PC-9 (cell line): ENCODE results near the gene ATP6V1G3. TPM values are rescaled to one million over a fixed set of nuclear protein-coding genes. Genes with fewer than 3 reads are reported as not detected.
"Not testable (repeated sequence)": the region's sequence is repeated elsewhere in the genome, so short reads cannot be mapped to it uniquely, and the experiment has no call there.

ENCODE experiments used
- Bru-seq: library from RNA; stranded (reverse); fragments of 400-500 nt; gene quantifications from one replicate; lab custom pipeline; 2021; lab: Mats Ljungman, UMichigan
- BruChase-seq, 2 experiments: library from RNA; stranded (reverse); fragments of 400-500 nt; gene quantifications; one replicate each; lab custom pipeline; 2021; lab: Mats Ljungman, UMichigan
- BruUV-seq: library from RNA; stranded (reverse); fragments of 400-500 nt; replicated peaks from 2 replicates; lab custom pipeline; 2021; lab: Mats Ljungman, UMichigan
- CTCF ChIA-PET: fragments of 300-600 bp; sonication (Branson Sonifier 250); formaldehyde crosslinking; loops from one replicate; lab custom pipeline; 2022; ENCODE audit warnings: antibody characterized with exemption; lab: Charles Lee
- POLR2A ChIA-PET: fragments of 300-600 bp; sonication (Branson Sonifier 250); formaldehyde crosslinking; loops from one replicate; lab custom pipeline; 2022; ENCODE audit warnings: antibody characterized with exemption; ENCODE audit not compliant: unreplicated experiment; lab: Charles Lee
- DNase-seq, 2 experiments: peaks; one replicate each; pipeline versions ENCODE4 v3.0.0 to v3.0.0-alpha.2; 2015 to 2022; ENCODE audit warnings: mixed read lengths in 1 of 2
- H2AFZ ChIP-seq: fragments of 200-600 bp; sonication (generic); 2 replicates; pipeline ENCODE4 v1.8.1; 2017; ENCODE audit warnings: antibody characterized with exemption
- H3F3A ChIP-seq: fragments of 200-600 bp; sonication (generic); 2 replicates; pipeline ENCODE4 v1.8.1; 2017; ENCODE audit warnings: antibody characterized with exemption, mild to moderate bottlenecking, low read depth; ENCODE audit not compliant: insufficient read depth
- H3K27ac ChIP-seq: fragments of 200-600 bp; sonication (generic); 2 replicates; pipeline ENCODE4 v1.6.1; 2016; ENCODE audit warnings: mixed run types
- H3K27me3 ChIP-seq: fragments of 200-600 bp; sonication (generic); 2 replicates; pipeline ENCODE4 v1.6.1; 2016; ENCODE audit warnings: low read depth, mixed run types; ENCODE audit not compliant: insufficient read depth
- H3K36me3 ChIP-seq: fragments of 200-600 bp; sonication (generic); 2 replicates; pipeline ENCODE4 v1.6.1; 2016; ENCODE audit warnings: low read depth, mixed run types
- H3K4me1 ChIP-seq: fragments of 200-600 bp; sonication (generic); replicated peaks from 2 replicates; pipeline ENCODE4 v1.6.1; 2016; ENCODE audit warnings: mixed run types; ENCODE audit not compliant: insufficient read depth
- H3K4me2 ChIP-seq: fragments of 200-600 bp; sonication (generic); 2 replicates; pipeline ENCODE4 v1.6.1; 2017; ENCODE audit warnings: mixed run types
- H3K4me3 ChIP-seq: fragments of 200-600 bp; sonication (generic); 2 replicates; pipeline ENCODE4 v1.6.1; 2016; ENCODE audit warnings: mixed run types
- H3K79me2 ChIP-seq: fragments of 200-600 bp; sonication (generic); 2 replicates; pipeline ENCODE4 v1.6.1; 2017; ENCODE audit warnings: low read depth, mixed run types
- H3K9me2 ChIP-seq: fragments of 200-600 bp; sonication (generic); 2 replicates; pipeline ENCODE4 v1.8.1; 2017; ENCODE audit warnings: mild to moderate bottlenecking; ENCODE audit not compliant: insufficient read depth
- H3K9me3 ChIP-seq: fragments of 200-600 bp; sonication (generic); 2 replicates; pipeline ENCODE4 v1.8.1; 2016; ENCODE audit warnings: low read depth; ENCODE audit not compliant: insufficient read depth
- H4K20me1 ChIP-seq: fragments of 200-600 bp; sonication (generic); 2 replicates; pipeline ENCODE4 v1.8.1; 2017; ENCODE audit not compliant: insufficient read depth
- EZH2 ChIP-seq: fragments of 200-600 bp; sonication (generic); IDR thresholded peaks from 2 replicates; pipeline ENCODE4 v1.8.0; 2017; ENCODE audit warnings: antibody characterized with exemption, low read depth
- intact Hi-C: fragments of 100-400 bp; cut with micrococcal nuclease; formaldehyde crosslinking; loops from one replicate; pipeline ENCODE4 v1.10.0; 2022; ENCODE audit not compliant: unreplicated experiment
- long read RNA-seq: library from polyadenylated mRNA; stranded (forward); transcript quantifications from one replicate; pipeline ENCODE4 v2.0.0, GENCODE V29; 2022
- total RNA-seq: library from RNA; stranded (reverse); gene quantifications from 2 replicates; pipeline ENCODE4 v1.2.3, GENCODE V29; 2021
- TF ChIP-seq, protein P1 (sequence below): fragments of 200-600 bp; sonication (generic); conservative IDR thresholded peaks from 2 replicates; pipeline ENCODE4 v1.6.1; 2017; ENCODE audit warnings: mixed run types, antibody characterized with exemption, mild to moderate bottlenecking, moderate library complexity

The ATP6V1G3 gene, protein sequence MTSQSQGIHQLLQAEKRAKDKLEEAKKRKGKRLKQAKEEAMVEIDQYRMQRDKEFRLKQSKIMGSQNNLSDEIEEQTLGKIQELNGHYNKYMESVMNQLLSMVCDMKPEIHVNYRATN
- total RNA-seq, result not detected in 2 replicates
- Bru-seq, nascent RNA, result percentile 5 among the genes with signal in this experiment
- not detected for BruChase-seq, experiment 1, labeled RNA remaining after a 2-hour chase
- not detected for BruChase-seq, experiment 2, labeled RNA remaining after a 6-hour chase
- long read RNA-seq, result 0 reads

- no peak within 1 kb of the TSS for H3K4me3 ChIP-seq
- no TSS peak for BruUV-seq
These were observed at the start of gene ATP6V1G3 for GRCh38 chr1:198540580-198540979. TSS of gene ATP6V1G3 (minus strand) at chr1:198540680. CDS start at chr1:198540650, 30 bp downstream.

GRCh38 chr1:198588845-198589244 lies 48.4 kb upstream of the ATP6V1G3 start:
- intact Hi-C loops, result no loop called here
- no TSS peak for BruUV-seq
- POLR2A ChIA-PET, result no interaction called here
- no peaks in the 10 kb centered on the region for H3K9me2 ChIP-seq
- no peaks in the 10 kb centered on the region for H3K4me1 ChIP-seq
- peaks cover 12% of the 10 kb centered on the region; the same call in 1 of the 2 replicates for H3K9me3 ChIP-seq
- H3F3A ChIP-seq, result no peaks in the 10 kb centered on the region
- H2AFZ ChIP-seq, result no peak overlapping the region
- no peak for DNase-seq
- no peaks in the 10 kb centered on the region for H3K36me3 ChIP-seq
- H3K79me2 ChIP-seq, result no peaks in the 10 kb centered on the region
- CTCF ChIA-PET, result no interaction called here
- no peak for TF ChIP-seq EZH2
- TF ChIP-seq, protein P1, sequence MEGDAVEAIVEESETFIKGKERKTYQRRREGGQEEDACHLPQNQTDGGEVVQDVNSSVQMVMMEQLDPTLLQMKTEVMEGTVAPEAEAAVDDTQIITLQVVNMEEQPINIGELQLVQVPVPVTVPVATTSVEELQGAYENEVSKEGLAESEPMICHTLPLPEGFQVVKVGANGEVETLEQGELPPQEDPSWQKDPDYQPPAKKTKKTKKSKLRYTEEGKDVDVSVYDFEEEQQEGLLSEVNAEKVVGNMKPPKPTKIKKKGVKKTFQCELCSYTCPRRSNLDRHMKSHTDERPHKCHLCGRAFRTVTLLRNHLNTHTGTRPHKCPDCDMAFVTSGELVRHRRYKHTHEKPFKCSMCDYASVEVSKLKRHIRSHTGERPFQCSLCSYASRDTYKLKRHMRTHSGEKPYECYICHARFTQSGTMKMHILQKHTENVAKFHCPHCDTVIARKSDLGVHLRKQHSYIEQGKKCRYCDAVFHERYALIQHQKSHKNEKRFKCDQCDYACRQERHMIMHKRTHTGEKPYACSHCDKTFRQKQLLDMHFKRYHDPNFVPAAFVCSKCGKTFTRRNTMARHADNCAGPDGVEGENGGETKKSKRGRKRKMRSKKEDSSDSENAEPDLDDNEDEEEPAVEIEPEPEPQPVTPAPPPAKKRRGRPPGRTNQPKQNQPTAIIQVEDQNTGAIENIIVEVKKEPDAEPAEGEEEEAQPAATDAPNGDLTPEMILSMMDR, result no peak
- no peak overlapping the region for H3K4me2 ChIP-seq
- no peaks in the 10 kb centered on the region for H4K20me1 ChIP-seq
- no peaks in the 10 kb centered on the region for H3K27me3 ChIP-seq
- no peak overlapping the region for H3K27ac ChIP-seq
- H3K4me3 ChIP-seq, result no peak overlapping the region

More at GRCh38 chr1:198540580-198540979, at the start of gene ATP6V1G3:
- H3F3A ChIP-seq, result no peaks in the 10 kb centered on the region
- no peak within 1 kb of the TSS for H3K4me2 ChIP-seq
- H3K27ac ChIP-seq, result no peak within 1 kb of the TSS
- H3K4me1 ChIP-seq, result no peaks in the 10 kb centered on the region
- intact Hi-C loops, result no loop called here
- H3K9me3 ChIP-seq, result no peaks in the 10 kb centered on the region
- no peak for TF ChIP-seq EZH2
- TF ChIP-seq, protein P1, result no peak
- DNase-seq, result no peak
- no peaks in the 10 kb centered on the region for H3K36me3 ChIP-seq
- H2AFZ ChIP-seq, result no peak within 1 kb of the TSS
- no peaks in the 10 kb centered on the region for H3K27me3 ChIP-seq
- no peaks in the 10 kb centered on the region for H4K20me1 ChIP-seq
- no peaks in the 10 kb centered on the region for H3K9me2 ChIP-seq
- no peaks in the 10 kb centered on the region for H3K79me2 ChIP-seq
- POLR2A ChIA-PET, result no interaction called here
- CTCF ChIA-PET, result no interaction called here

GRCh38 chr1:198584163-198584562 lies 43.7 kb upstream of the ATP6V1G3 start:
- Histone ChIP-seq H3F3A (no peaks in the 10 kb centered on the region), H4K20me1 (no peaks in the 10 kb centered on the region), H3K9me3 (peaks cover 10% of the 10 kb centered on the region; the same call in 1 of the 2 replicates), H3K4me2 (no peak overlapping the region), H3K36me3 (no peaks in the 10 kb centered on the region), H3K79me2 (no peaks in the 10 kb centered on the region), H3K27me3 (no peaks in the 10 kb centered on the region), H3K9me2 (no peaks in the 10 kb centered on the region), H3K4me3 (no peak overlapping the region), H3K4me1 (no peaks in the 10 kb centered on the region), H3K27ac (no peak overlapping the region), H2AFZ (no peak overlapping the region)
- TF ChIP-seq, protein P1, result no peak
- TF ChIP-seq EZH2, result no peak
- ChIA-PET CTCF (no interaction called here), POLR2A (interaction anchor here (0.7 kb wide), 1 partner anchor 433 kb away, joined by 3 read pairs; no protein-coding TSS in a partner anchor)
- DNase-seq, result no peak
- intact Hi-C loops, result no loop called here
- BruUV-seq, result no TSS peak

GRCh38 chr1:198583209-198583802 lies 42.8 kb upstream of the ATP6V1G3 start:
- H3K9me3 ChIP-seq, H3K4me3 ChIP-seq, intact Hi-C loops, H3F3A ChIP-seq, H4K20me1 ChIP-seq, H3K27ac ChIP-seq, H3K4me1 ChIP-seq, H3K36me3 ChIP-seq, H2AFZ ChIP-seq, CTCF ChIA-PET, DNase-seq, H3K9me2 ChIP-seq, H3K27me3 ChIP-seq, H3K4me2 ChIP-seq, BruUV-seq, H3K79me2 ChIP-seq: not testable (repeated sequence)
- POLR2A ChIA-PET, result interaction anchor here (0.6 kb wide), 1 partner anchor 1244 kb away, joined by 3 read pairs; no protein-coding TSS in a partner anchor
